SHP77 (cell line): Measurements from ENCODE around the gene CHMP5.
"Not testable (repeated sequence)": the region's sequence is repeated elsewhere in the genome, so short reads cannot be mapped to it uniquely, and the experiment has no call there.

ENCODE experiments used
- DNase-seq, 2 experiments: peaks; one replicate each; lab custom pipeline; 2025; lab: John Stamatoyannopoulos, UW

The CHMP5 gene

DNA sequence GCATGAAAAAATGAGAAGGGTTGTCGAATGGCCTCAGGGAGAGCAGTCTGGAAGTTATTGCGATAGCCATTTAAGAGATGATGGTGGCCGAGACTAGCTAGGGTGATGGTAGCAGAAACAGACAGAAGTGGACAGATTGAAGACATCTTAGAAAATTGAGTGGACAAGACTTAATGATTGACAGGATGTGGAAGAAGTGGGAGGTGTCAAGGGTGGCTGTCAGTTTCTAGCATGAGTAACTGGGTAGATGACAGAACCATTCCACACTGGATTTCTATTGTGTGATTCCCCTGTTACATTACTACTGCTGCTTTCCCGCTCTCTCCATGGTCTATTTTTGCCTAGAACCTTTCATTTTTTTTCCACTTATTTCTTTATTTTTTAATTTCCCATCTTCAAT is 12.6 kb downstream of the CHMP5 start:
- no peak for DNase-seq

GRCh38 chr9:33285502-33285901 is 20.7 kb downstream of the CHMP5 start:
- no peak for DNase-seq

DNA sequence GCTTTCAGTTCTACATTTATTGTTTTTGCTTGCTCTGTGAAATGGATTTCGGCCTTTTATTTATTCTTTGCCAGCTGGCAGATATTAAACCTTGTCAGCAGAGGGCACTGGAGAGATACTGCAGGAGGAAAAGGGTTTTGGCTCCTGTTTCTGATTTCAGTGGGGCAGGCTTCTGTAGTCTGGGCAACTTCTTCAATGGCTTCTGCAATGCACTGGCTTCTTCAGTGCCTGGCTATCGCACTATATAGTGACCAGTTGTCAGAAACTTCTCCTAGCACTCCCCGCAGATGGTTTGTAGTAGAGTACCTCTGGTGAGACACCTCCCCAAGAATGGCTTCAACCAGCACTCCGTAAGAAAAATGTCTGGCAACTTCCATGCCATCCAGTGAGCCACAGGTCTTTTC is 22.2 kb downstream of the CHMP5 start:
- peak; percentile 14 to 21 for DNase-seq

DNA sequence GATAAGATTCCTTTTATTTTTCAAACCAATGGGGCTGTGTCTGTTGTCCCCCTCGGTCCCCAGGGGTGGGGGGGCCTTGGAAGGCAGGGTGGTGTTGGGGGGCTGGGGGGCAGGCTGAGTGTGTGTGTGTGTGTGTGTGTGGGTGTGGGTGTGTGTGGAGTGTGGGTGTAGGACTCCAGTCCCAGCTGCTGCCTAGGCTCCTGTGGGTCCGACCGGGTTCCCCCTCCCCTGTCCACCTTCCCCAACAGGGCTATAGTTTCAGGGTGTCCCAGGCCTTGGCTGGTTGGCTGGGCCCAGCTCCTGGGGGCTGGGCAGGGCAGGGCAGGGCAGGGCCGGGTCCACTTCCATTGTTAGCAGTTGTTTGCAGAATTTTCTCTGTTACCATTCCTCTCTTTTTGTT is 23.4 kb downstream of the CHMP5 start:
- no peak for DNase-seq

DNA sequence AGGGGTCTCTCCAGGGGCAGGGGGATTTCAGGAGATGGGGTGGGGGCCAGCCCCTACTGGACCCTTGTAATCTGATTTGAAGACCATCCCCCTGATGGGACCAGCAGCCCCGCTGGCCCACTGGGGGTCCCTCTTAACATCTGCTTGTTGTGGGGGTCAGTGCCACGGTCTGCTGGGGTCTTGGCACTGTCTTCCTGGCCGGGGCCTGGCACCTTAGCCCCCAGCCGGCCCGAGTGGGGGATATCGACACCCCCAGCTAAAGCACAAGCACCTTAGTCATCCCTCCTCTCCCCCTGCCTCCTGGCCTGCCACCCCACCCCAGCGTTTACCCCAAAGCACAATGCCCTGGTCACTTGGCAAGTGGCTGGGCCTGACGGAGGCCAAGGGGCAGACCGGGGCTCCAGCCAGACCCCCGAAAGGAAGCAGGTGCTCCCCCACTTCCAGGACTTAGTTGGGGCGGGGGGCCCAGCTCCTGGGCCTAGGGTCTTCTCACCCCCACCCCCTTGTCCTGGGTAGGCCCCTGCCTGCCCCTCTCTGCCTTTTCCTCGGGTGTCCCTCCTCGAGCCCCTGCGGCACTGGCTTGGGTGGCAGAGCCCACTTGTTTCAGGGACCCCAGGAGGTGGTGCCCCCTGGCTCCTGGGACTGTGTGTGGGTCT is 24.1 kb downstream of the CHMP5 start:
- DNase-seq = no peak

DNA sequence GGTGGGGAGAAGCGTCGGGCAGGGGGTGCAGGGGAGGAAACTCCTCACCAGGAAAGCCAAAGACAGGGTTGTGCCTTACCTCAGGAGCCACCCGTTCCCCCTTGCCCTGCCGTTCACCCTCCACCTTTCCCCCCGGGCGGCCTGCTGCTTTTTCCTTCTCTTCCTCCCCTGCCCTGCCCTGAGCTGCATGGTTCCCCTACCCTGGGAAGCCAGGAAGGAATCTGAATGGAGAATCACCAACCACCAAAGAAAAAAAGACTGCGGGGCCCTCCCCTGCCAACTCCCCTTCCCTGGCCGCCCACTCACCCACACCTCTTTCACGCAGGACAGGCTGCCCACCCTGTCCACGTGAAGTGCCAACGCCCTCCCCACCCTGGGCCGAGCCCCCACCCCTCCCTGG is 24.6 kb downstream of the CHMP5 start:
- DNase-seq = no peak

GRCh38 chr9:33289936-33290246 is 25.0 kb downstream of the CHMP5 start:
- no peak for DNase-seq

GRCh38 chr9:33290247-33291030 is 25.6 kb downstream of the CHMP5 start, which contains the start of gene NFX1:
Gene NFX1, plus strand, starts transcription at chr9:33290516. Its CDS starts 57 bp downstream, at chr9:33290573.
- DNase-seq = peak; percentile 83 to 86

GRCh38 chr9:33291031-33291397 is 26.2 kb downstream of the CHMP5 start:
- no peak for DNase-seq

DNA sequence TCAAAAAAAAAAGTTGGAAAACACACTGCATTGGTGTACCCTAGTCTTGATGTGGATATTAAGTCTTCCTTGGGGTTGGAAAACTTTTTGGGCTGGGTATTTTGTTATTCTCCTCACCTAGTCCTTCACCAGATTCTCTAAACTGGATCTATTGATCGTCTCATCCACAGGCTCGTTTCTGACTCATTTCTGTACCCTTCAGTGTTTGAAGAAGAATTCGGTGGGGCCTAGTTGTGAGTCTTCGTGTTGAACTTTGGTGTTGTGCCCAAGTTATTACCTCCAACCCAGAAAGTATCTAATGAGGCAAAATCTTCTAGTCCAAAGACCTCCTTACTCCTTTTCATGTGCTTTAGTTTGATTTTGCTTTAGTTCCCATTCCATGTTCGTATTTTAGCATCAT is 27.1 kb downstream of the CHMP5 start:
- no peak for DNase-seq

DNA sequence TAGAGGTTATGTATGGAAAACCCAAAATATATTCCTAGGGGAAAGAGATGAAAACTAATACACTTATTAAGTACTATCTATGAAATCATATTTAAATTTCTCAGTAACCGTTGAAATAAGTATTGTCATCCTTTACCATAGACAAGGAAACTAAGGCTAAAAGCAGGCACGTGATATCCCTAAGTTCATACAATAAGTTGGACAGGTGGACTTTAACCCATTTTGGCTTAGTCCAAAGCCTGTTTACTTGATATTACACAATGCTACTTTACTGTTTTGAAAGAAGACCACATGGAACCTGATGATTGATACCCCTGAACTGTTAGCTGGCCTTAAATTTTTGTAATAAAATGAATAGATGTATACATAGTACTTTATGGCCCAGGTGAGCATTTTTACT is 28.9 kb downstream of the CHMP5 start:
- DNase-seq = no peak

- no peak for DNase-seq
Measured at GRCh38 chr9:33294670-33295432, 30.0 kb downstream of the CHMP5 start.

DNA sequence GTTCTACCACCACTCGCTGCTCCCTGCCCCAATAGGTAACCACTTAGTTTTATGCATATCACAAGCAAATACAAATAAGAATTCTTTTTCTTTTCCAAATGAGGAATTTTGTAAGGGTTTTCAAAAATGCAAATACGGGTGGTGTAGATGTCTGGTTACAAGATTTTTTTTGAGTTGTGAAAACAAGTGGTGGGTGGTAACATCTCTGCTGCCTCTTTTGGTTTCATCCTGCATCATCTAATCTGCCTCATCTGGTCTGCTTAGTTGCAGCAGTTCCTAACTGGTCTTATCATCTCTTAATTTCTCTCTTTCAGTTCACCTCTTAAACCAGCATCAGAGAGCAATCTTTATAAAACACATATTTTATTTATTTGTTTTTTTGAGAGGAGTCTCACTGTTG is 30.7 kb downstream of the CHMP5 start:
- no peak for DNase-seq

DNA sequence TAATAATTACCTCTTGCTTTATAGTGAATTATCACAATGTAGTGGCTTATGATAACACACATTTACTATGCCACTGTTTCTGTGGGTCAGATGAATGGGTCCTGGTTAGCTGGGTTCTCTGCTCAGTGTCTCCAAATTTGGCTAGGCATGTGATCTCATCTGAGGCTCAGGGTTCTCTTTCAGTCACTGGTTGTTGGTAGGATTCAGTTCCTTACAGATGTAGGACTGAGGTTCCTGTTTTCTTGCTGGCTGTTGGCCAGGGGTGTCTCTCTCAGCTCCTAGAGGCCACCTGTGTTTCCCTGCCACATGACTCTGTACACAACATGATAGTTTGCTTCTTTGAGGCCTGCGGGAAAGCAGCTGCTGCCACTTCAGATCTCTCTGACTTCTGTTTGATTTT is 32.6 kb downstream of the CHMP5 start:
- DNase-seq = peak in 1 of 2 experiments; percentile 5

GRCh38 chr9:33300546-33300945 is 35.7 kb downstream of the CHMP5 start:
- DNase-seq = no peak

DNA sequence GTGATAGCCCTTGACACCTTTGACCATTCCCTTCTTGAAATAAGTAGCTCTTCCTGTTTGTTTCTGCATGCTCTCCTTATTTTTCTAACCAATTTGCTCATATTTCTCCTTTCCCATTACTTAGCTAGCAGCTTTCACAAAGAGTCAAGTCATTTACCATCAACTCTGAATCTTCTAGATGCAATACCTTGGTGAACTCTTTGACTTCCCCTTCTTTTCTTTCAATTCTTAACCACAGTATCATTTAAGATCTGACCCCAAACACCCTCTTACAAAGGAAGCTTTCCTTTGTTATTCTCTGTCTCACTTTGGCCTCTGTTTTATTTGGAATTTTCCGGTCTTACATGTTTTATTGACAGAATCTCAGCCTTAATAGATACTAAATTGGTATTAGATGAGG is 39.5 kb downstream of the CHMP5 start:
- DNase-seq = no peak

GRCh38 chr9:33306037-33306436 is 41.2 kb downstream of the CHMP5 start:
- DNase-seq = no peak

GRCh38 chr9:33307067-33307466 is 42.2 kb downstream of the CHMP5 start:
- DNase-seq = no peak

DNA sequence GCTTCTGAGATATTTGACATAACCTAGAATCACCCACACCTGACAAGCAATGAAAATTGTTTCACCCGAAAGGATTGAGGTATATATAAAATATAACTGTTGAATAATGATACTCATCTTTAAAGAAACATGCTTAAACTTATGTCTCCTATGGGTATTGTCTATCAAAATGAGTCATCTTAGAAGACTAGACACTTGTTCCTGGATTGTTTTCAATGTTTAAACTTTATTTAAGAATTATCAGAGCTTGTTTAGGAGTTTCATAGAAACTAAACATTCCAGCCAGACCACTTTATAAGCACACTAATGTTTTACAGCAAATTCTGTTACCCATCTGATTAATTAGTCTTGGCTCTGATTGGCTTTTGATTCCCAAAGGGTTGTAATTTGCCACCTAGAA is 45.1 kb downstream of the CHMP5 start:
- no peak for DNase-seq

DNA sequence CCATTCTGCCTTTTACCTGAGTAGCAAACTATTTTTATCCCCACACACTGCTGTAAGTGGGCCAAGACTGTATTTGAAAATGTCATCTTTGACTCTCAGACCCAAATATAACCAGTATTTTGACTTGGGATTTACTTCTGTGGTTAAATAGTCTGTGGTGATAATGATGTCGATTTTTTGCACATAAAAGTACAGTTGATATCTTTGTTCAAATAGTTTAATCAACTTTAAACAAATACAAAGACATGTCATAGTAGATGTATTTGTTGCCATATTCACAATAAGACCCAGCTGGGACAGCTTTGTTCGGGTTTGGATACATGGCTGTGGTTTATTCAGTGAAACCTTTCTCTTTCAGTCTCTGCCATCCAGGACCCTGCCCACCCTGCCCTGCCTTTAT is 45.9 kb downstream of the CHMP5 start:
- DNase-seq = no peak

GRCh38 chr9:33311953-33312352 is 47.1 kb downstream of the CHMP5 start:
- DNase-seq = no peak

DNA sequence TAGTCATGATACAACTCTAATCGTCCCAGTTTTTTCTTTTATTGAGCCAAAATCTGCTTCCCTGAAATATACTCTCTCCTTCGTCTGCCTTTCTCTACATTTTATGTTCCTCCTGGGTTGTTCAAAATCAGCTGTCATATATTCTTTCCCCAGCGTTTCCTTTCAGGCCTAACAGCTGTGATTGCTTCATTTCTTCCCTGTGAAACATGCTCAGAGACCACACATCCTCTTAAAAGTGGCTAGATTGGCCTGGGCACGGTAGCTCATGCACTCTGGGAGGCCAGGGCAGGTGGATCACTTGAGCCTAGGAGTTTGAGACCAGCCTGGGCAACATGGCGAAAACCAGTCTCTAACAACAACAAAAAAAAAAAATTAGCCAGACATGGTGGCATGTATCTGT is 50.5 kb downstream of the CHMP5 start:
- no peak for DNase-seq

GRCh38 chr9:33317136-33317535 is 52.3 kb downstream of the CHMP5 start:
- DNase-seq = not testable (repeated sequence)
